HG03575 (cell line): Measurements from ENCODE around the gene ZNF181.

Experiments used
- ATAC-seq: cut with Tn5 transposase; IDR thresholded peaks from one replicate; pipeline ENCODE4 v1.9.1; 2021; ENCODE audit not compliant: unreplicated experiment, insufficient number of reproducible peaks, low FRiP score; ENCODE audit errors: extremely low read depth

The ZNF181 gene

GRCh38 chr19:34744896-34745690 lies 11.1 kb downstream of the ZNF181 start:
- no peak for ATAC-seq

- no peak for ATAC-seq
Measured at GRCh38 chr19:34757441-34757840, 23.4 kb downstream of the ZNF181 start.

- no peak for ATAC-seq
Measured at GRCh38 chr19:34759218-34759917, 25.3 kb downstream of the ZNF181 start.

- no peak for ATAC-seq
Measured at GRCh38 chr19:34766386-34766785, 32.3 kb downstream of the ZNF181 start.

- no peak for ATAC-seq
Measured at GRCh38 chr19:34767951-34768350, 33.9 kb downstream of the ZNF181 start.

GRCh38 chr19:34772697-34773554 lies 38.9 kb downstream of the ZNF181 start, which contains the start of gene ZNF599:
TSS of gene ZNF599 (minus strand) at chr19:34773215. CDS start at chr19:34772841, 374 bp downstream.
- ATAC-seq = peak; percentile 86

GRCh38 chr19:34773555-34773864 lies 39.5 kb downstream of the ZNF181 start:
- ATAC-seq = no peak

- ATAC-seq = no peak
Measured at GRCh38 chr19:34774857-34775256, 40.8 kb downstream of the ZNF181 start.

- ATAC-seq = no peak
Measured at GRCh38 chr19:34778342-34778741, 44.3 kb downstream of the ZNF181 start.

GRCh38 chr19:34779652-34780051 lies 45.6 kb downstream of the ZNF181 start:
- ATAC-seq = no peak

- ATAC-seq = no peak
Measured at GRCh38 chr19:34786236-34786635, 52.2 kb downstream of the ZNF181 start.

GRCh38 chr19:34787059-34787824 lies 53.2 kb downstream of the ZNF181 start:
- ATAC-seq = no peak

- no peak for ATAC-seq
Measured at GRCh38 chr19:34788074-34788473, 54.0 kb downstream of the ZNF181 start.

- ATAC-seq = no peak
Measured at GRCh38 chr19:34793565-34793964, 59.5 kb downstream of the ZNF181 start.

- no peak for ATAC-seq
Measured at GRCh38 chr19:34794066-34794960, 60.3 kb downstream of the ZNF181 start.
